Umbilical cord (tissue), 2 donors: ENCODE measurements around the gene TMEM248. TPM values are rescaled to one million over a fixed set of nuclear protein-coding genes. Genes with fewer than 3 reads are reported as not detected.
A peak's percentile ranks its signal among the peaks of the same experiment; 100 is the strongest.
"Not testable (repeated sequence)": the region's sequence is repeated elsewhere in the genome, so short reads cannot be mapped to it uniquely, and the experiment has no call there.

Experiments
- DNase-seq: peaks from one replicate; pipeline ENCODE4 v3.0.0-alpha.2; 2015; ENCODE audit warnings: low spot score
- total RNA-seq: library from RNA; depleted of rRNA; stranded (reverse); fragments of >200 nt; gene quantifications from one replicate; pipeline ENCODE4 v1.2.3, GENCODE V29; 2014; ENCODE audit warnings: low replicate concordance; ENCODE audit not compliant: insufficient read depth

TMEM248 gene
- total RNA-seq, 1 donor from 2014 or later = 83.5 TPM

- not testable (repeated sequence) for DNase-seq
Measured at GRCh38 chr7:66908598-66908997, 12.4 kb upstream of the TMEM248 start.

- DNase-seq = no peak
Measured at GRCh38 chr7:66910789-66911188, 10.2 kb upstream of the TMEM248 start.

DNA sequence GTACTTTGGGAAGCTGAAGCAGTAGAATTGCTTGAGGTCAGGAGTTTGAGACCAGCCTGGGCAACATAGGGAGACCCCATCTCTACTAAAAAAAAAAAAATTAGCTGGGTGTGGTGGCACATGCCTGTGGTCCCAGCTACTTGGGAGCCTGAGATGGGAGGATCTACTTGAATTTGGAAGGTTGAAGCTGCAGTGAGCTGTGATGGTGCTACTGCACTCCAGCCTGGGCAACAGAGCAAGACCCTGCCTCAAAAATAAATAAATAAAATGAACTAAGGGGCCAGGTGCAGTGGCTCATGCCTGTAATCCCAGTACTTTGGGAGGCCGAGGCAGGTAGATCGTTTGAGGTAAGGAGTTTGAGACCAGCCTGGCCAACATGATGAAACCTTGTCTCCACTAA is 9.8 kb upstream of the TMEM248 start:
- not testable (repeated sequence) for DNase-seq

GRCh38 chr7:66912195-66912594 is 8.8 kb upstream of the TMEM248 start:
- DNase-seq = no peak

- DNase-seq = no peak
Measured at GRCh38 chr7:66913118-66914037, 7.6 kb upstream of the TMEM248 start.

GRCh38 chr7:66917904-66918303 is 3.1 kb upstream of the TMEM248 start:
- DNase-seq = not testable (repeated sequence)

- DNase-seq = no peak
Measured at GRCh38 chr7:66919304-66919703, 1.7 kb upstream of the TMEM248 start.

- no peak for DNase-seq
Measured at GRCh38 chr7:66919704-66920103, 1.3 kb upstream of the TMEM248 start.

DNA sequence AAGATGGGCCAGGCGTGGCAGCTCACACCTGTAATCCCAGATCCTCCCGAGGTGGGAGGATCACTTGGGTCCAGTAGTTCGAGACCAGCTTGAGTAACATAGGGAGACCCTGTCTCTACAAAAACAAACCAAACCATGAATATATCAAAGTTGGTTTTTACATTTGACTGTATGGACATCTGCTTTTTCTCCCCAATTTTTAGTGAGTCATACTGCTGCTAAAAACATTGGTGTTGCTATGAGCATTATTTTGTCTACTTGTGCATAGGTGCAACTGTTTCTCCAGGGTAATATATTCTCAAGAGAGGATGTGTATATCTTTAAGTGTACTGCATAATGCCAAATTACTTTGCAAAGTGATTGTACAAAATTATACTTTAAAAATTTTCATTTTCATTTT is 769 bp upstream of the TMEM248 start:
- DNase-seq = no peak

DNA sequence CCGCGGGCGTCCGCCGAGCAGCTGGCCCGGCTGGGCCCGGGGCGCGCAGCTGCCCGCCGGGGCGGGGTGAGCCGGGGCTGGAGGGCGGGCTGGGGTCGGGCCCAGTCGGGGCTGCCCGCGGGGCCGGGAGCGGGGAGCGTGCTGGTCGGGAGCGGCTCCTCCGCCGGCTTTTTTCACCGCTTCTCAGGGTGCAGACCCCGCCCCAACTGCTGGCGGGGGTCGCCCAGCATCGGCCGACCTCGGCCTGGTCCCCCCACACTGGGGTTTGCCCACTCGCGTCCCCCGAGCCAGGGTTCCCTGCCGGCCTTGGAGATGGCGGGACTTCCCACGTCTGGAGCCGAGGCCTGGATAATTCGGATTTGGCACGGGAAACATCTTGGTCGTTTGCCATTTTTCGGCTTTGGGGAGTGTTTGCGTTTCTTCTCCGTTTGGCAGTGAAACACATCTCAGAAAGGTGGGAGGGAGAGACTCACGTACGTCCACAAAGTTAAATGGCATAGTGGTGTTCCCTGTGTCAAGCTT is 432 bp downstream of the TMEM248 start:
- DNase-seq = peak; percentile 60

GRCh38 chr7:66921918-66922486 is 977 bp downstream of the TMEM248 start:
- no peak for DNase-seq

DNA sequence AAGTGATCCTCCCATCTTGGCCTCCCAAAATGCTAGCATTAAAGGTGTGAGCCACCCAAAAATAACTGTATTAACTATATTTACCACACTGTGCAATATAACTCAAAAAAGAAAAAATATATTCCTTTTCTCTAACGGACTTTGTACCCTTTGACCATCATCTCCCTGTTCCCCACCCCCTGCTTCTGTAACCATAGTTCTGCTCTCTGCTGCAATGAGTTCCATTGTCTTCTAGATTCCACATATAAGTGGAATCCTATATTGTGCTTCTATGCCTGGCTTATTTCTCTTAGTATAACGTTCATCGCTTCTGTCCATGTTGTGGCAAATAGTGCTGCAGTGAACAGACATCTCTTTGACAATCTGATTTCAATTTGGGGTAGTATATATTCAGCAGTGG is 4.2 kb downstream of the TMEM248 start:
- DNase-seq = no peak

DNA sequence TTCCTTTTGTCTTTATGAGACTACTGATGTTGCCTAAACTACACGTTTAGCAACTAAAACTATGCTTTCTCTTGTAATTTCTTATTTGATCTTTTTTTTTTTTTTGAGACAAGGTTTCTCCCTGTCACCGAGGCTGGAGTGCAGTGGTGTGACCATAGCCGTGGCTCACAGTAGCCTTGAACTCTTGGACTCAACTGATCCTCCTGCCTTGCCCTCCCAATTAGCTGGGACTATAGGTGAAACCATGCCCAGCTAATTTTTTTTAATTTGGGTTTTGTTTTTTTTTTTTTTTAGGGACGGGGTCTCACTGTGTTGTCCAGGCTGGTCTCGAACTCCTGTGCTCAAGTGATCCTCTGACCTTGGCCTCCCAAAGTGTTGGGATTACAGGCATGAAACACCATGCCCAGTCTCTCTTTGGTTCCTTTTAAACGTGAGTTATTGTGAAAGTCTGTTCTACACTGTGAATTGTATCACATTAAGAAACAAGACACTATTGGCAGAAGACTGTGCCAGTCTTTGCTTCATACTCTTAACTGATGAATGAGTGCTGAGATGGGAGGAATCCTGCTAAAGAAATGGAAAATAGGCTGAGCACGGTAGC is 6.4 kb downstream of the TMEM248 start:
- no peak for DNase-seq

- no peak for DNase-seq
Measured at GRCh38 chr7:66928388-66928787, 7.4 kb downstream of the TMEM248 start.

GRCh38 chr7:66929165-66929564 is 8.1 kb downstream of the TMEM248 start:
- DNase-seq = no peak

DNA sequence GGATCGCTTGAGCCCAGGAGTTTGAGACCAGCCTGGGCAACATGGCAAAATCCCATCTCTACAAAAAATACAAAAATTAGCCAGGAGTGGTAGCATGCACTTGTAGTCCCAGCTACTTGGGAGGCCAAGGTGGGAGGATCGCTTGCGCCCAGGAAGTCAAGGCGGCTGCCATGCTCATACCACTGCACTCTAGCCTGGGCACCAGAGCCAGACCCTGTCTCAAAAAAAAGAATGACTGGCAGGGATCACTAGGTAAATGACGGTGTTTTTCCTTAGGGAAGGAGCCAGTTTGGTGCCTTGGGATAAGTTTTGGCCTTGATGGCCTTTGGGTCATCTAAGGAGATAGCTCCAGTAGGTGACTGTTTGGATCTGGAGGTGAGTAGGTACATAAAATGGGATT is 8.9 kb downstream of the TMEM248 start:
- DNase-seq = no peak

DNA sequence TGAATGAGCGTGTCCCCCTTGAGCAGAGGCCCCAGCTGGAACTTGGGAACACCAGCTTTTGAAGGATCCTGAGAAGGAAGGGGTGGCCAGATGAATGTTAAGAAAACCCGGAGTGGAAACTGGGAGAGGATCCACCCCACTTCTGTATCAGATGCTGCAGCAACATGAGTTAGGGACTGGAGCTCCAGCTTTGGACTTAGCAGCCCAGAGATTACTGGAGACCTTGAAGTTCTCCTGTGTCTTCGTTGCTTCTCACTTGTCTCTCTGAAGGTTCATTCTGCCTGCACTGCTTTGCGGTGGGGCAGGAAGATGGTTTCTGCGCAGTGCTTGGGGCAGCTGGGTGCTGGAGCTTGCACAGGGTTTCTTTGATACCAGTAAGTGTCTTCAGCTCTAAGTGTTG is 9.3 kb downstream of the TMEM248 start:
- peak; percentile 10 for DNase-seq

DNA sequence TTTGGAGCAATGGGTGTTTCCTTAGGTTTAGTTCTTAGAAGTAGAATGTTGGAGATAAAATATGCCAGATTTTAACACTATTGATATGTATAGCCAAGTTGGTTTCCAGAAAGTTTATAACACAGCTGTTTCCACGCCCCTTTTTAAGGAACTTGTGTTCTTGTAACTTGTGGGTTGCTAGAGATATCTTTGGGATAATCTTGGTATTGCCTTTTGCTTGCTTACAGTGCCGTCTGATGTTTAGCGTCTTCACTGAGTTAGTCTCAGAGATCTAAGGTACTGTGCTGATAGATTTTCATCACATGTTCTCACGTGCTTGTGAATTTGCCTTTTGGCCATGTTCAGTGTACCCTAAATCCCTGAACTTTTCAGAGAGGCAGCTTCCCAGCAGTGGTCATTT is 12.4 kb downstream of the TMEM248 start:
- DNase-seq = peak; percentile 6

- no peak for DNase-seq
Measured at GRCh38 chr7:66937940-66938339, 16.9 kb downstream of the TMEM248 start.

- no peak for DNase-seq
Measured at GRCh38 chr7:66939325-66939724, 18.3 kb downstream of the TMEM248 start.

DNA sequence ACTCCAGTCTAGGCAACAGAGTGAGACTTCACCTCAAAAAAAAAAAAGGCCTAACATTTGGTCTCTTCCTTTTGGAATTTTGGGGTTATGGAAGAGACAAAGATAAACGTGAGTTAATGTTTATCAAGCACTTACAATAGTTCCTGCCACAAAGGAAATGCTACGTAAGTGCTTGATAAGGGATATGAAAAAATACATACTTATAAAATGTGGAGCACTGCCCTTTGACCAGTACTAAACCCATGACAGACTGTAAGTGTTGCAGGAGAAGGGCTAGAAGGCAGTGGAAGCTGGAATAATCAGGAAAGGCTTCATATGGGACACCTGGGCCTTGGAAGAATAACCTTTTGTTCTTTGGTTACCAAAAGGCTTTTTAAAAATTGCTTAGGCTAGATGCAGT is 25.5 kb downstream of the TMEM248 start:
- no peak for DNase-seq

DNA sequence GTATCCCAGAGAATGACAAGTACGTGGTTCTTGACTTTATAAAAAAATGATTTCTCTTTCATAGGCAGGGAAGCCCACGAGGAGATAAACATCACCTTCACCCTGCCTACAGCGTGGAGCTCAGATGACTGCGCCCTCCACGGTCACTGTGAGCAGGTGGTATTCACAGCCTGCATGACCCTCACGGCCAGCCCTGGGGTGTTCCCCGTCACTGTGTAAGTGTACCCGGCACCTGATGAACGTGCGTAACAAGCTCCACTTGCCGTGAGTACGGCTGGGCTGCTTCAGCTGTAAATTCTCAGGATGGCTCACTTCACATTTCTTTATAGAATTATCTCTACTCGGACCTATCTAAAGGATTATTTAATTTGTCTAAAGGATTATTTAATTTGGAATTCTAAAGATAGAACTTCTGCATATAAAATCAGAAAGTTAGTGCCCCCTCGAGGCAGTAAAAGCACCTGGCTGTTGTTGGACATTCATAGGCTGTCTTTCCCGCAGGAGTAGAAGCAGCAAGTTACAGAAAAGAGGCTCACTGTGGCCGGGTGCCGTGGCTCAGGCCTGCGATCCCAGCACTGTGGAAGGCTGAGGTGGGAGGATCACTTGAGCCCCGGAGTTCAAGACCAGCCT is 27.6 kb downstream of the TMEM248 start:
- DNase-seq = no peak
